ENCODE measurements around the gene FBXW11.

Gene FBXW11

GRCh38 chr5:171841984-171842776, 164.3 kb downstream of the FBXW11 start:
- no peak for DNase-seq (ENCODE audit: low read depth)

- no peak for DNase-seq (ENCODE audit: low read depth)
Measured at GRCh38 chr5:171840711-171841522, 165.5 kb downstream of the FBXW11 start.

GRCh38 chr5:171840066-171840465, 166.4 kb downstream of the FBXW11 start:
- DNase-seq (ENCODE audit: low read depth) = no peak

GRCh38 chr5:171839112-171839511, 167.3 kb downstream of the FBXW11 start:
- DNase-seq (ENCODE audit: low read depth) = no peak

- no peak for DNase-seq (ENCODE audit: low read depth)
Measured at GRCh38 chr5:171838066-171838465, 168.4 kb downstream of the FBXW11 start.

GRCh38 chr5:171837522-171837921, 168.9 kb downstream of the FBXW11 start:
- DNase-seq (ENCODE audit: low read depth) = no peak

GRCh38 chr5:171835066-171835465, 171.4 kb downstream of the FBXW11 start:
- DNase-seq (ENCODE audit: low read depth) = no peak

- DNase-seq (ENCODE audit: low read depth) = no peak
Measured at GRCh38 chr5:171834461-171834860, 172.0 kb downstream of the FBXW11 start.

- DNase-seq (ENCODE audit: low read depth) = no peak
Measured at GRCh38 chr5:171832775-171833174, 173.7 kb downstream of the FBXW11 start.

- DNase-seq (ENCODE audit: low read depth) = no peak
Measured at GRCh38 chr5:171830686-171831085, 175.8 kb downstream of the FBXW11 start.

GRCh38 chr5:171827162-171827561, 179.3 kb downstream of the FBXW11 start:
- no peak for DNase-seq (ENCODE audit: low read depth)

GRCh38 chr5:171826132-171826531, 180.3 kb downstream of the FBXW11 start:
- no peak for DNase-seq (ENCODE audit: low read depth)

- no peak for DNase-seq (ENCODE audit: low read depth)
Measured at GRCh38 chr5:171825051-171825450, 181.4 kb downstream of the FBXW11 start.

GRCh38 chr5:171823269-171823668, 183.2 kb downstream of the FBXW11 start:
- no peak for DNase-seq (ENCODE audit: low read depth)

- DNase-seq (ENCODE audit: low read depth) = no peak
Measured at GRCh38 chr5:171821286-171821685, 185.2 kb downstream of the FBXW11 start.

- no peak for DNase-seq (ENCODE audit: low read depth)
Measured at GRCh38 chr5:171820561-171820960, 185.9 kb downstream of the FBXW11 start.

- no peak for DNase-seq (ENCODE audit: low read depth)
Measured at GRCh38 chr5:171816666-171817065, 189.8 kb downstream of the FBXW11 start.

GRCh38 chr5:171813813-171814490, 192.5 kb downstream of the FBXW11 start:
- DNase-seq (ENCODE audit: low read depth) = no peak

GRCh38 chr5:171813270-171813669, 193.2 kb downstream of the FBXW11 start:
- DNase-seq (ENCODE audit: low read depth) = no peak

All from fibroblast of the conjunctiva (primary cell).